Measurements from ENCODE around the gene TRIM33. TPM values are rescaled to one million over a fixed set of nuclear protein-coding genes. Genes with fewer than 3 reads are reported as not detected.

TRIM33 gene
- total and polyA plus RNA-seq, 2 experiments from 2014 or later, result 27.5 to 41.1 TPM

GRCh38 chr1:114545315-114545714, 34.3 kb upstream of the TRIM33 start:
- Histone ChIP-seq H3K4me1 (ENCODE audit: insufficient read depth) (no peaks in the 10 kb centered on the region), H3K27me3 (no peaks in the 10 kb centered on the region)
- WGBS (ENCODE audit: low lambda C conversion rate, missing lambda C conversion rate), result 63% methylated on average over 1 of the region's 1 CpG

DNA sequence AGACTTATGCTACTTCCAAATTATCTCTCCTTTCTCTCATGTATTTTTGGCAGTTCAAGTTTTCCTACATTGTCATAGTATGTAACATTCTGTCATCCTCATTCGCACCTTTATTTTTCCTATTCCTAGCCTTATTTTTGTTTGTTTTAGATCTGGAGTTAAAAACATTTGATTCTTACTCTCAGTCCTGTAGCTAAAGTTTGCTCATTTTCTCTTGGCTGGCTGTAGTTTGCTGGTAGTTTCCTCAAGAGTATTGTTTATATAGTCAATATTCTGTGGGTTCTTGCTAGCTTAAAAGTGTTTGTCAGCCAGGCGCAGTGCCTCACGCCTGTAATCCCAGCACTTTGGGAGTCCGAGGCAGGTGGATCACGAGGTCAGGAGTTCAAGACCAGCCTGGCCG, 29.8 kb upstream of the TRIM33 start:
- H3K79me2 ChIP-seq, result no peaks in the 10 kb centered on the region
- H3K4me1 ChIP-seq (ENCODE audit: insufficient read depth), result no peaks in the 10 kb centered on the region
- H2AFZ ChIP-seq, result no peak overlapping the region
- H3K27me3 ChIP-seq, result no peaks in the 10 kb centered on the region
- H3K27ac ChIP-seq, result no peak overlapping the region
- H3K9me3 ChIP-seq (ENCODE audit: low read depth), result no peaks in the 10 kb centered on the region
- DNase-seq (ENCODE audit: low spot score), result no peak
- WGBS (ENCODE audit: low lambda C conversion rate, missing lambda C conversion rate), result 68% methylated on average over 6 of the region's 6 CpGs
- no peaks in the 10 kb centered on the region for H4K20me1 ChIP-seq (ENCODE audit: insufficient read depth, poor library complexity, severe bottlenecking)
- no peaks in the 10 kb centered on the region for H3K9me2 ChIP-seq (replicated peaks; ENCODE audit: insufficient read depth)
- H3K4me3 ChIP-seq, result no peak overlapping the region
- no peak overlapping the region for H3K4me2 ChIP-seq
- TF ChIP-seq, protein P1, sequence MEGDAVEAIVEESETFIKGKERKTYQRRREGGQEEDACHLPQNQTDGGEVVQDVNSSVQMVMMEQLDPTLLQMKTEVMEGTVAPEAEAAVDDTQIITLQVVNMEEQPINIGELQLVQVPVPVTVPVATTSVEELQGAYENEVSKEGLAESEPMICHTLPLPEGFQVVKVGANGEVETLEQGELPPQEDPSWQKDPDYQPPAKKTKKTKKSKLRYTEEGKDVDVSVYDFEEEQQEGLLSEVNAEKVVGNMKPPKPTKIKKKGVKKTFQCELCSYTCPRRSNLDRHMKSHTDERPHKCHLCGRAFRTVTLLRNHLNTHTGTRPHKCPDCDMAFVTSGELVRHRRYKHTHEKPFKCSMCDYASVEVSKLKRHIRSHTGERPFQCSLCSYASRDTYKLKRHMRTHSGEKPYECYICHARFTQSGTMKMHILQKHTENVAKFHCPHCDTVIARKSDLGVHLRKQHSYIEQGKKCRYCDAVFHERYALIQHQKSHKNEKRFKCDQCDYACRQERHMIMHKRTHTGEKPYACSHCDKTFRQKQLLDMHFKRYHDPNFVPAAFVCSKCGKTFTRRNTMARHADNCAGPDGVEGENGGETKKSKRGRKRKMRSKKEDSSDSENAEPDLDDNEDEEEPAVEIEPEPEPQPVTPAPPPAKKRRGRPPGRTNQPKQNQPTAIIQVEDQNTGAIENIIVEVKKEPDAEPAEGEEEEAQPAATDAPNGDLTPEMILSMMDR (IDR thresholded peaks at IDR 0.05; ENCODE audit: poor library complexity), result no peak
- TF ChIP-seq EZH2phosphoT487 (IDR thresholded peaks at IDR 0.05; ENCODE audit: low read depth, severe bottlenecking, unreplicated experiment), result no peak
- no peak for TF ChIP-seq EZH2 (IDR thresholded peaks at IDR 0.05; ENCODE audit: borderline replicate concordance)
- no peaks in the 10 kb centered on the region for H3K36me3 ChIP-seq (replicated peaks; ENCODE audit: insufficient read depth, low read depth)

More at GRCh38 chr1:114545315-114545714, 34.3 kb upstream of the TRIM33 start:
- no peak overlapping the region for H3K4me3 ChIP-seq
- no peak overlapping the region for H3K27ac ChIP-seq
- H3K79me2 ChIP-seq, result no peaks in the 10 kb centered on the region
- no peaks in the 10 kb centered on the region for H3K9me3 ChIP-seq (ENCODE audit: low read depth)
- no peaks in the 10 kb centered on the region for H3K36me3 ChIP-seq (replicated peaks; ENCODE audit: insufficient read depth, low read depth)
- no peak overlapping the region for H3K4me2 ChIP-seq
- TF ChIP-seq, protein P1 (IDR thresholded peaks at IDR 0.05; ENCODE audit: poor library complexity), result no peak
- TF ChIP-seq EZH2 (IDR thresholded peaks at IDR 0.05; ENCODE audit: borderline replicate concordance) (no peak), EZH2phosphoT487 (IDR thresholded peaks at IDR 0.05; ENCODE audit: low read depth, severe bottlenecking, unreplicated experiment) (no peak)
- DNase-seq (ENCODE audit: low spot score), result no peak
- H4K20me1 ChIP-seq (ENCODE audit: insufficient read depth, poor library complexity, severe bottlenecking), result no peaks in the 10 kb centered on the region
- H3K9me2 ChIP-seq (replicated peaks; ENCODE audit: insufficient read depth), result no peaks in the 10 kb centered on the region
- no peak overlapping the region for H2AFZ ChIP-seq

GRCh38 chr1:114540272-114540671, 29.3 kb upstream of the TRIM33 start:
- Histone ChIP-seq H2AFZ (no peak overlapping the region), H3K9me2 (replicated peaks; ENCODE audit: insufficient read depth) (no peaks in the 10 kb centered on the region), H3K27ac (no peak overlapping the region), H3K4me2 (no peak overlapping the region), H3K4me3 (no peak overlapping the region), H3K9me3 (ENCODE audit: low read depth) (no peaks in the 10 kb centered on the region), H3K27me3 (no peaks in the 10 kb centered on the region), H3K36me3 (replicated peaks; ENCODE audit: insufficient read depth, low read depth) (no peaks in the 10 kb centered on the region), H3K4me1 (ENCODE audit: insufficient read depth) (no peaks in the 10 kb centered on the region), H3K79me2 (no peaks in the 10 kb centered on the region), H4K20me1 (ENCODE audit: insufficient read depth, poor library complexity, severe bottlenecking) (no peaks in the 10 kb centered on the region)
- no peak for DNase-seq (ENCODE audit: low spot score)
- WGBS (ENCODE audit: low lambda C conversion rate, missing lambda C conversion rate), result 50% methylated on average over 3 of the region's 3 CpGs
- TF ChIP-seq, protein P1 (IDR thresholded peaks at IDR 0.05; ENCODE audit: poor library complexity), result no peak
- TF ChIP-seq EZH2phosphoT487 (IDR thresholded peaks at IDR 0.05; ENCODE audit: low read depth, severe bottlenecking, unreplicated experiment) (no peak), EZH2 (IDR thresholded peaks at IDR 0.05; ENCODE audit: borderline replicate concordance) (no peak)

DNA sequence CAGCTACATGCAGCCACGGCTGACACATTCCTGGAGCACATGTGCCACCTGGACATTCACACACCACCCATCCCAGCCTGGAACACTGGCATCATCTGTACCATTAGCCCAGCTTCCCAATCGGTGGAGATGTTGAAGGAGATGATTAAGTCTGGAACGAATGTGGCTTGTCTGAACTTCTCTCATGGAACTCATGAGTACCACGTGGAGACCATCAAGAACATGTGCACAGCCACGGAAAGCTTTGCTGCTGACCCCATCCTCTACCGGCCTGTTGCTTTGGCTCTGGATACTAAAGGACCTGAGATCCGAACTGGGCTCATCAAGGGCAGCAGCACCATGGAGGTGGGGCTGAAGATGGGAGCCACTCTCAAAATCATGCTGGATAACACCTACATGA, 25.0 kb upstream of the TRIM33 start:
- no peaks in the 10 kb centered on the region for H3K36me3 ChIP-seq (replicated peaks; ENCODE audit: insufficient read depth, low read depth)
- H2AFZ ChIP-seq, result no peak overlapping the region
- WGBS (ENCODE audit: low lambda C conversion rate, missing lambda C conversion rate), result 92% methylated on average over 7 of the region's 7 CpGs
- DNase-seq (ENCODE audit: low spot score), result no peak
- no peak overlapping the region for H3K27ac ChIP-seq
- no peak for TF ChIP-seq EZH2phosphoT487 (IDR thresholded peaks at IDR 0.05; ENCODE audit: low read depth, severe bottlenecking, unreplicated experiment)
- TF ChIP-seq, protein P1 (IDR thresholded peaks at IDR 0.05; ENCODE audit: poor library complexity), result no peak
- TF ChIP-seq EZH2 (IDR thresholded peaks at IDR 0.05; ENCODE audit: borderline replicate concordance), result no peak
- no peaks in the 10 kb centered on the region for H3K9me2 ChIP-seq (replicated peaks; ENCODE audit: insufficient read depth)
- H3K4me1 ChIP-seq (ENCODE audit: insufficient read depth), result no peaks in the 10 kb centered on the region
- no peaks in the 10 kb centered on the region for H3K9me3 ChIP-seq (ENCODE audit: low read depth)
- no peak overlapping the region for H3K4me3 ChIP-seq
- no peaks in the 10 kb centered on the region for H4K20me1 ChIP-seq (ENCODE audit: insufficient read depth, poor library complexity, severe bottlenecking)
- H3K27me3 ChIP-seq, result no peaks in the 10 kb centered on the region
- H3K79me2 ChIP-seq, result no peaks in the 10 kb centered on the region
- H3K4me2 ChIP-seq, result no peak overlapping the region
